ENCODE data around the gene NAT8L.
A peak's percentile ranks its signal among the peaks of the same experiment; 100 is the strongest.

The NAT8L gene

GRCh38 chr4:2046031-2046961 lies 12.8 kb upstream of the NAT8L start:
- DNase-seq (ENCODE audit: low spot score), result peak; percentile 21

- no peak for DNase-seq (ENCODE audit: low spot score)
Measured at GRCh38 chr4:2047031-2047660, 12.0 kb upstream of the NAT8L start.

GRCh38 chr4:2047781-2048581 lies 11.1 kb upstream of the NAT8L start:
- DNase-seq (ENCODE audit: low spot score), result peak; percentile 20

GRCh38 chr4:2048831-2049230 lies 10.3 kb upstream of the NAT8L start:
- no peak for DNase-seq (ENCODE audit: low spot score)

GRCh38 chr4:2049381-2049780 lies 9.7 kb upstream of the NAT8L start:
- no peak for DNase-seq (ENCODE audit: low spot score)

GRCh38 chr4:2049811-2050210 lies 9.3 kb upstream of the NAT8L start:
- no peak for DNase-seq (ENCODE audit: low spot score)

- no peak for DNase-seq (ENCODE audit: low spot score)
Measured at GRCh38 chr4:2051086-2051485, 8.0 kb upstream of the NAT8L start.

GRCh38 chr4:2054217-2054616 lies 4.9 kb upstream of the NAT8L start:
- DNase-seq (ENCODE audit: low spot score), result no peak

GRCh38 chr4:2057382-2058065 lies 1.6 kb upstream of the NAT8L start:
- no peak for DNase-seq (ENCODE audit: low spot score)

- peak; percentile 88 for DNase-seq (ENCODE audit: low spot score)
Measured at GRCh38 chr4:2058264-2059045, 672 bp upstream of the NAT8L start.

GRCh38 chr4:2059726-2060602 lies 837 bp downstream of the NAT8L start:
- DNase-seq (ENCODE audit: low spot score), result no peak

GRCh38 chr4:2060611-2061185 lies 1.6 kb downstream of the NAT8L start:
- no peak for DNase-seq (ENCODE audit: low spot score)

GRCh38 chr4:2061186-2062131 lies 2.3 kb downstream of the NAT8L start:
- DNase-seq (ENCODE audit: low spot score), result no peak

- DNase-seq (ENCODE audit: low spot score), result no peak
Measured at GRCh38 chr4:2062168-2062807, 3.2 kb downstream of the NAT8L start.

GRCh38 chr4:2062808-2063524 lies 3.8 kb downstream of the NAT8L start:
- DNase-seq (ENCODE audit: low spot score), result no peak

GRCh38 chr4:2063557-2064275 lies 4.6 kb downstream of the NAT8L start:
- DNase-seq (ENCODE audit: low spot score), result no peak

Measured in HuH-7.5 (cell line).